NCI-H146 (cell line): Measurements from ENCODE around the gene CYSLTR2.
"Not testable (repeated sequence)": the region's sequence is repeated elsewhere in the genome, so short reads cannot be mapped to it uniquely, and the experiment has no call there.

ENCODE experiments used
- DNase-seq: peaks from one replicate; lab custom pipeline; 2025; lab: John Stamatoyannopoulos, UW

Gene CYSLTR2

GRCh38 chr13:48693998-48694397 is 40.3 kb downstream of the CYSLTR2 start:
- no peak for DNase-seq

- no peak for DNase-seq
These were observed 42.0 kb downstream of the CYSLTR2 start for GRCh38 chr13:48695776-48696175.

GRCh38 chr13:48696676-48697075 is 42.9 kb downstream of the CYSLTR2 start:
- DNase-seq = not testable (repeated sequence)

GRCh38 chr13:48707405-48707804 is 53.7 kb downstream of the CYSLTR2 start:
- no peak for DNase-seq

GRCh38 chr13:48708764-48709163 is 55.0 kb downstream of the CYSLTR2 start:
- DNase-seq = no peak

- no peak for DNase-seq
These were observed 55.5 kb downstream of the CYSLTR2 start for GRCh38 chr13:48709213-48709612.

- DNase-seq = no peak
These were observed 56.4 kb downstream of the CYSLTR2 start for GRCh38 chr13:48710160-48710559.

- no peak for DNase-seq
These were observed 58.4 kb downstream of the CYSLTR2 start for GRCh38 chr13:48712141-48712540.

GRCh38 chr13:48715977-48716376 is 62.2 kb downstream of the CYSLTR2 start:
- no peak for DNase-seq

GRCh38 chr13:48720621-48721020 is 66.9 kb downstream of the CYSLTR2 start:
- DNase-seq = no peak

GRCh38 chr13:48723168-48723567 is 69.4 kb downstream of the CYSLTR2 start:
- no peak for DNase-seq

GRCh38 chr13:48725271-48725670 is 71.5 kb downstream of the CYSLTR2 start:
- no peak for DNase-seq

- DNase-seq = no peak
These were observed 73.0 kb downstream of the CYSLTR2 start for GRCh38 chr13:48726711-48727110.

GRCh38 chr13:48727241-48728011 is 73.7 kb downstream of the CYSLTR2 start:
- no peak for DNase-seq

- no peak for DNase-seq
These were observed 74.5 kb downstream of the CYSLTR2 start for GRCh38 chr13:48728226-48728625.

- DNase-seq = no peak
These were observed 75.1 kb downstream of the CYSLTR2 start for GRCh38 chr13:48728876-48729275.

GRCh38 chr13:48729856-48730255 is 76.1 kb downstream of the CYSLTR2 start:
- no peak for DNase-seq

- DNase-seq = peak; percentile 12
These were observed 77.4 kb downstream of the CYSLTR2 start for GRCh38 chr13:48731001-48731658.

- peak; percentile 6 for DNase-seq
These were observed 78.3 kb downstream of the CYSLTR2 start for GRCh38 chr13:48731957-48732569.

- no peak for DNase-seq
These were observed 80.1 kb downstream of the CYSLTR2 start for GRCh38 chr13:48733739-48734335.

- no peak for DNase-seq
These were observed 81.8 kb downstream of the CYSLTR2 start for GRCh38 chr13:48735571-48735970.

GRCh38 chr13:48737689-48738088 is 84.0 kb downstream of the CYSLTR2 start:
- no peak for DNase-seq

GRCh38 chr13:48738311-48738710 is 84.6 kb downstream of the CYSLTR2 start:
- DNase-seq = peak; percentile 21
